Calu3 (cell line): ENCODE results near the gene FRMPD4. TPM values are rescaled to one million over a fixed set of nuclear protein-coding genes. Genes with fewer than 3 reads are reported as not detected.

Experiments used
- BruUV-seq: library from RNA; stranded (reverse); fragments of 400-500 nt; replicated peaks from 2 replicates; lab custom pipeline; 2021; lab: Mats Ljungman, UMichigan
- CTCF ChIA-PET: fragments of 300-600 bp; sonication (Branson Sonifier 250); formaldehyde crosslinking; loops from one replicate; lab custom pipeline; 2022; ENCODE audit warnings: antibody characterized with exemption; lab: Charles Lee
- DNase-seq: peaks from one replicate; pipeline ENCODE4 v3.0.0; 2022
- H3K27ac Mint-ChIP-seq: one replicate; pipeline ENCODE4 v1.8.0; 2022; ENCODE audit warnings: mixed read lengths; ENCODE audit not compliant: unreplicated experiment
- H3K27me3 Mint-ChIP-seq: one replicate; pipeline ENCODE4 v1.8.0; 2022; ENCODE audit warnings: mixed read lengths; ENCODE audit not compliant: unreplicated experiment
- H3K36me3 Mint-ChIP-seq: one replicate; pipeline ENCODE4 v1.8.0; 2022; ENCODE audit warnings: mild to moderate bottlenecking, moderate library complexity, mixed read lengths; ENCODE audit not compliant: insufficient read depth, unreplicated experiment
- H3K4me1 Mint-ChIP-seq: one replicate; pipeline ENCODE4 v1.8.0; 2022; ENCODE audit warnings: mild to moderate bottlenecking, low read depth, mixed read lengths; ENCODE audit not compliant: unreplicated experiment
- H3K4me3 Mint-ChIP-seq: one replicate; pipeline ENCODE4 v1.8.0; 2022; ENCODE audit warnings: mild to moderate bottlenecking, low read depth, moderate library complexity, mixed read lengths; ENCODE audit not compliant: unreplicated experiment
- H3K9me3 Mint-ChIP-seq: one replicate; pipeline ENCODE4 v1.8.0; 2022; ENCODE audit warnings: low read depth, mixed read lengths; ENCODE audit not compliant: unreplicated experiment
- CTCF ChIP-seq: fragments of 200-600 bp; IDR thresholded peaks from one replicate; pipeline ENCODE4 v1.8.0; 2022; ENCODE audit warnings: antibody characterized with exemption; ENCODE audit not compliant: unreplicated experiment
- intact Hi-C: fragments of 100-400 bp; cut with micrococcal nuclease; formaldehyde crosslinking; loops from one replicate; pipeline ENCODE4 v1.10.0; 2022; ENCODE audit not compliant: unreplicated experiment
- total RNA-seq: library from RNA; stranded (reverse); gene quantifications from 2 replicates; pipeline ENCODE4 v1.2.3, GENCODE V29; 2022

The FRMPD4 gene
- total RNA-seq, 1 experiment from 2014 or later: not detected

GRCh38 chrX:12379671-12380070 is 241.4 kb downstream of the FRMPD4 start:
- Mint-ChIP-seq H3K27me3 (peaks cover 69% of the 10 kb centered on the region), H3K4me3 (no peak overlapping the region), H3K27ac (no peak overlapping the region), H3K36me3 (no peaks in the 10 kb centered on the region), H3K4me1 (no peaks in the 10 kb centered on the region), H3K9me3 (no peaks in the 10 kb centered on the region)
- no TSS peak for BruUV-seq
- intact Hi-C loops: no loop called here
- no peak for DNase-seq
- TF ChIP-seq CTCF: no peak
- CTCF ChIA-PET: interaction anchor here (0.5 kb wide), 1 partner anchor 1432 kb away, joined by 6 read pairs; no protein-coding TSS in a partner anchor

GRCh38 chrX:12383196-12383595 is 244.9 kb downstream of the FRMPD4 start:
- intact Hi-C loops: no loop called here
- DNase-seq: no peak
- H3K4me1 Mint-ChIP-seq: no peaks in the 10 kb centered on the region
- no peaks in the 10 kb centered on the region for H3K9me3 Mint-ChIP-seq
- no peaks in the 10 kb centered on the region for H3K36me3 Mint-ChIP-seq
- no peak overlapping the region for H3K27ac Mint-ChIP-seq
- no TSS peak for BruUV-seq
- no peak for TF ChIP-seq CTCF
- peaks cover 72% of the 10 kb centered on the region for H3K27me3 Mint-ChIP-seq
- H3K4me3 Mint-ChIP-seq: no peak overlapping the region
- CTCF ChIA-PET: no interaction called here

- Mint-ChIP-seq H3K9me3 (no peaks in the 10 kb centered on the region), H3K27ac (no peak overlapping the region), H3K4me1 (no peaks in the 10 kb centered on the region), H3K27me3 (peaks cover 39% of the 10 kb centered on the region), H3K4me3 (no peak overlapping the region), H3K36me3 (no peaks in the 10 kb centered on the region)
- no peak for TF ChIP-seq CTCF
- BruUV-seq: no TSS peak
- intact Hi-C loops: no loop called here
- no peak for DNase-seq
- CTCF ChIA-PET: no interaction called here
Measured at GRCh38 chrX:12390301-12390700, 252.0 kb downstream of the FRMPD4 start.

GRCh38 chrX:12396584-12396983 is 258.3 kb downstream of the FRMPD4 start:
- Mint-ChIP-seq H3K9me3 (no peaks in the 10 kb centered on the region), H3K36me3 (no peaks in the 10 kb centered on the region), H3K4me1 (no peaks in the 10 kb centered on the region), H3K27me3 (peaks cover 32% of the 10 kb centered on the region), H3K4me3 (no peak overlapping the region), H3K27ac (no peak overlapping the region)
- intact Hi-C loops: no loop called here
- no TSS peak for BruUV-seq
- DNase-seq: no peak
- TF ChIP-seq CTCF: no peak
- CTCF ChIA-PET: no interaction called here
